Natural killer cell treated with Interleukin-12 subunit alpha and Interleukin-12 subunit beta and Interleukin-15 and Interleukin-18, amount 100 ng/mL, for 72 hours (primary cell): ENCODE results near the gene OLFML3. TPM values are rescaled to one million over a fixed set of nuclear protein-coding genes. Genes with fewer than 3 reads are reported as not detected.
A peak's percentile ranks its signal among the peaks of the same experiment; 100 is the strongest.

Experiments
- ATAC-seq, 2 donors: fragments of 150-1000 bp; cut with Tn5 transposase in 1 of 2; sonication (Bioruptor Pico), chemical (Tn5 transposase) in 1 of 2; 2 replicates each; pipeline ENCODE4 v1.10.0; 2021
- DNase-seq: peaks from one replicate; pipeline ENCODE4 v3.0.0; 2022; ENCODE audit warnings: low spot score
- H3K27ac Mint-ChIP-seq, 2 donors: 1 replicate in 1 of 2; 2 replicates in 1 of 2; pipeline ENCODE4 v1.8.0; 2022; ENCODE audit warnings: mixed read lengths in 2 of 2, mild to moderate bottlenecking in 1 of 2, moderate library complexity in 1 of 2
- H3K27me3 Mint-ChIP-seq, 2 donors: 1 replicate in 1 of 2; 2 replicates in 1 of 2; pipeline ENCODE4 v1.8.0; 2022; ENCODE audit warnings: mixed read lengths in 2 of 2
- H3K36me3 Mint-ChIP-seq: one replicate; pipeline ENCODE4 v1.8.0; 2022; ENCODE audit warnings: mixed read lengths
- H3K4me1 Mint-ChIP-seq, 2 donors: 1 replicate in 1 of 2; 2 replicates in 1 of 2; pipeline ENCODE4 v1.8.0; 2022; ENCODE audit warnings: low read depth in 2 of 2, mixed read lengths in 2 of 2, mild to moderate bottlenecking in 1 of 2
- H3K4me3 Mint-ChIP-seq: one replicate; pipeline ENCODE4 v1.8.0; 2022; ENCODE audit warnings: mixed read lengths
- H3K9me3 Mint-ChIP-seq: 2 replicates; pipeline ENCODE4 v1.8.0; 2022; ENCODE audit warnings: mixed read lengths
- total RNA-seq, 2 donors: library from RNA; stranded (reverse); gene quantifications; one replicate each; pipeline ENCODE4 v1.2.3, GENCODE V29; 2022

OLFML3 gene, protein sequence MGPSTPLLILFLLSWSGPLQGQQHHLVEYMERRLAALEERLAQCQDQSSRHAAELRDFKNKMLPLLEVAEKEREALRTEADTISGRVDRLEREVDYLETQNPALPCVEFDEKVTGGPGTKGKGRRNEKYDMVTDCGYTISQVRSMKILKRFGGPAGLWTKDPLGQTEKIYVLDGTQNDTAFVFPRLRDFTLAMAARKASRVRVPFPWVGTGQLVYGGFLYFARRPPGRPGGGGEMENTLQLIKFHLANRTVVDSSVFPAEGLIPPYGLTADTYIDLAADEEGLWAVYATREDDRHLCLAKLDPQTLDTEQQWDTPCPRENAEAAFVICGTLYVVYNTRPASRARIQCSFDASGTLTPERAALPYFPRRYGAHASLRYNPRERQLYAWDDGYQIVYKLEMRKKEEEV
- total RNA-seq: 1 to 10 TPM in 1 of 2 donors, under 1 TPM in 1; 0.59 to 1.2 TPM

DNA sequence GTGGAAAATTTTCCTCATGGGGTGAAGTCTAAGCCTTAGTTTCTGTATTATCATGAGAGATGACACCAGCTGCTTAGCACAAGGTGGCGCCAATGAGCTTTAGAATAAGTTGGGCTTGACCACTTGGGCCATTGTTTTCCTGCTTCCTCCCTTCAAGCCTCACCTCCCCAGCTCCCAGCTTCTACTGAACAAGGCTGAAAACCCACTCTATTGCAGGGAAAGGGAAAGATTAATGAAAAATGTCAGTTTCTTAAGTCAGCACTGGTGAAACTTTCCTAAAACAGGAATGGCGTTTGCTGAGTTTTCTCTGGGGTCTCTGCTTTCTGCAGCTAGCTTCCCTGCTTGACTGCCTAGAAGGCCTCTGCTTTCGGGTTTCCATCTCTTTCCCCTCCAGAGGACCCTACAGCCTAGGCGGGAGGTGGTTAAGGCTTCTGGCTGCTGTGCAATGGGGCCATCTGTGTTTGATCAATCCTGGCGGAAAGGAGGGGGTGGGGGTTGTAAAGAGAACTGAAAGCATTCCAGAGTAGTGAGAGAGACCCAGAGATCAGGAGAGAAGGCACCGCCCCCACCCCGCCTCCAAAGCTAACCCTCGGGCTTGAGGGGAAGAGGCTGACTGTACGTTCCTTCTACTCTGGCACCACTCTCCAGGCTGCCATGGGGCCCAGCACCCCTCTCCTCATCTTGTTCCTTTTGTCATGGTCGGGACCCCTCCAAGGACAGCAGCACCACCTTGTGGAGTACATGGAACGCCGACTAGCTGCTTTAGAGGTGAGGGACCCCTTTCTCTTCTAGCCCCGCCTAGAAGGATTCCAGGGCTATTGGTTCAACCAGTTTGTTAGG is at the start of gene OLFML3:
Gene OLFML3, plus strand, starts transcription at position 612 of the 840 bp plus-strand sequence. Its CDS starts 43 bp downstream, at position 655.
- peak in 1 of 2 donors; percentile 64 for ATAC-seq
- Mint-ChIP-seq H3K27me3 (no peaks in the 10 kb centered on the region), H3K4me1 (peaks cover 44 to 45% of the 10 kb centered on the region in 2 donors), H3K4me3 (no peak within 1 kb of the TSS), H3K9me3 (no peaks in the 10 kb centered on the region), H3K27ac (peak within 1 kb of the TSS; percentile 72 to 86), H3K36me3 (no peaks in the 10 kb centered on the region)
- no peak for DNase-seq

DNA sequence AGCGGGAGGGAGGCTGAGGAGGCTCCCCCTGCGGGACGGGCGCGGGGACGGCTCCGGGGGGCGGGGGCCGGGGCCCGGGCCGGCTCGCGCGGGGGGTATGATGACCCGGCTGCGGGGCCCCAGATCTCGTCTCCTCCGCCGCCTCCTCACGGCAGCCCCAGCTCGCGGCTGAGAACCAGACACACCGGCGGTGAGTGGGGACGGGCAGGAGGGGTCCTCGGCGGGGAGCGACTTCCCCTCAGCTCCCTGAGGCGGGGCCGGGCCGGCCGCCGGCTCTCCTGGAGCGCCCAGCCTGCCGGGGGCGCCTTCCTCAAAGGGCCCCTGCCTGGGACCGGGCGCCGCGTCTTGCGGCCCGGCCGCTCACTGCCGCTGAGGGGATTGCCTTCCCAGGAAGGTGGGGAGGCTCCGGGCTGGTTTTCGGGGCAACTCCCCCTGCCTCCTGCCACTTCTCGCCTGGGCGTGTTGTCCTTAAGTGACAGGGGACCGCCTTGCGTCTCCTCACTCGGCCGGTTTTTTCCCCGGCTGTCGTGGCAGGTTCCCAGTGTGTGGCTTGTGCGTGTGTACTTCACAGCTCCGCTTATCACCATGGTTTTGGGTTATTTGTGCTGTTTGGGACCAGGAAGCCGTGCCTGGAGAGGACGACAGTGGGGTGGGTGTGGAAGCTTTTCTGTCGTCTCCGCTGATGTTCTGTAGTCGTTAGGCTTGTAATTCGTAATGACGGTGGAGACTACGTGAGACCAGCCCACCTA is 49.4 kb upstream of the OLFML3 start:
- no peaks in the 10 kb centered on the region for H3K9me3 Mint-ChIP-seq
- peaks cover 57 to 58% of the 10 kb centered on the region in 2 donors for H3K4me1 Mint-ChIP-seq
- H3K4me3 Mint-ChIP-seq: peak overlapping the region; percentile 95
- H3K27me3 Mint-ChIP-seq: no peaks in the 10 kb centered on the region
- DNase-seq (peak; percentile 87), ATAC-seq (peak; percentile 57 to 74)
- peaks cover 14% of the 10 kb centered on the region for H3K36me3 Mint-ChIP-seq
- H3K27ac Mint-ChIP-seq: peak overlapping the region; percentile 82 to 98

- Mint-ChIP-seq H3K27me3 (no peaks in the 10 kb centered on the region), H3K27ac (peak overlapping the region; percentile 82 to 97), H3K4me3 (peak overlapping the region; percentile 95), H3K36me3 (peaks cover 14% of the 10 kb centered on the region), H3K9me3 (no peaks in the 10 kb centered on the region), H3K4me1 (peaks cover 63% of the 10 kb centered on the region in 2 donors)
- DNase-seq (peak; percentile 82), ATAC-seq (peak; percentile 72 to 77)
Observed at GRCh38 chr1:113930499-113931161, 48.6 kb upstream of the OLFML3 start.

DNA sequence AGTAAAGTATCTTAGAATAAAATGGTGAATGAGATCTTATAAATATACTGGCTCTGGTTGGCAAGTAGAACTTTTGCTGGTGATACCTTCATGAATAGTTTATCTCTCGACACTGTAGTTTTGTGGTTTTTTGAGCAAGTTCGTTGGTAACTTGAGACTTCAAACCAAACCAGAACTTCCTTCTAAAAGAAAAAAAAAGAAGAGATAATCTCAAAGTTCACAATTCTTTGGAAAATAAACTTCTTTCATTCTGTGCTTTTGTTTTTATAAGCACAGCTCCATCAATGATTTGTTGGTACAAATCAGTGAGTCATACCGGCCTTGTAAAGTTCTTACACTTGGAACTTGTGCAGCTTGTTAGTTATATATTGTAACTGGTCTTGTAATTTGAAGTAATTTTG is 47.8 kb upstream of the OLFML3 start:
- DNase-seq (no peak), ATAC-seq (no peak)
- Mint-ChIP-seq H3K4me3 (peak overlapping the region; percentile 95), H3K4me1 (peaks cover 66 to 69% of the 10 kb centered on the region in 2 donors), H3K27me3 (no peaks in the 10 kb centered on the region), H3K36me3 (peaks cover 14% of the 10 kb centered on the region), H3K9me3 (no peaks in the 10 kb centered on the region), H3K27ac (peak overlapping the region; percentile 82 to 97)

- H3K9me3 Mint-ChIP-seq: no peaks in the 10 kb centered on the region
- H3K4me1 Mint-ChIP-seq: peaks cover 66 to 78% of the 10 kb centered on the region in 2 donors
- H3K27ac Mint-ChIP-seq: peak overlapping the region; percentile 82 to 97
- no peak for ATAC-seq
- peaks cover 22% of the 10 kb centered on the region for H3K36me3 Mint-ChIP-seq
- peak overlapping the region; percentile 95 for H3K4me3 Mint-ChIP-seq
- no peak for DNase-seq
- no peaks in the 10 kb centered on the region for H3K27me3 Mint-ChIP-seq
Observed at GRCh38 chr1:113934006-113934405, 45.3 kb upstream of the OLFML3 start.

DNA sequence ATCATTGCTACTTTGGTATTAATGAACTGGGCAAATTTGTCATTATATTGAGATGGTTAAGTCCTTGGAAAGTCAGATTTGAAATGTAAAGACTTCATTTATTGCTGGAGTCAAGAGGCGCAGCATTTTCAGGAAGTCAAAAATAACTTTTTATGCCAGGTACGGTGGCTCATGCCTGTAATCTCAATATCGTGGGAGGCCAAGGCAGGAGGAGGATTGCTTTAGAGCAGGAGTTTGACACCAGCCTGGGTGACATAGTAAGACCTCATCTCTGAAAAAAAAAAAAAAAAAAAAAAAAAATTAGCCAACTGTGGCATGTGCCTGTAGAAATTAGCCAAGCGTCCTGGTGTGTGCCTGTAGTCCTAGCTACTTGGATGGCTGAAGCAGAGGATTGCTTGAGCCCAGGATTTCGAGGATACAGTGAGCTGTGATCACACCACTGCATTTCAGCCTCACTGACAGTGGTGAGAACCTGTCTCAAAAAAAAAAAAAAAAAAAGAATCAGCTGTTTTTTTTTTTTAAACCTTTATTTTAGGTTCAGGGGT is 44.7 kb upstream of the OLFML3 start:
- ATAC-seq: no peak

GRCh38 chr1:113935176-113935575 is 44.1 kb upstream of the OLFML3 start:
- H3K27ac Mint-ChIP-seq: peak overlapping the region; percentile 90 to 94
- H3K4me1 Mint-ChIP-seq: peaks cover 74 to 87% of the 10 kb centered on the region in 2 donors
- no peaks in the 10 kb centered on the region for H3K27me3 Mint-ChIP-seq
- peaks cover 22% of the 10 kb centered on the region for H3K36me3 Mint-ChIP-seq
- DNase-seq (no peak), ATAC-seq (no peak)
- peak overlapping the region; percentile 60 for H3K4me3 Mint-ChIP-seq
- no peaks in the 10 kb centered on the region for H3K9me3 Mint-ChIP-seq

More for the DNA sequence above, 44.7 kb upstream of the OLFML3 start:
- Mint-ChIP-seq H3K27ac (peak overlapping the region; percentile 82 to 97), H3K4me1 (peaks cover 71 to 83% of the 10 kb centered on the region in 2 donors), H3K27me3 (no peaks in the 10 kb centered on the region), H3K9me3 (no peaks in the 10 kb centered on the region), H3K36me3 (peaks cover 22% of the 10 kb centered on the region), H3K4me3 (peak overlapping the region; percentile 95)
- DNase-seq: no peak

GRCh38 chr1:113935970-113936369 is 43.3 kb upstream of the OLFML3 start:
- Mint-ChIP-seq H3K27me3 (no peaks in the 10 kb centered on the region), H3K27ac (peak overlapping the region; percentile 90 to 94), H3K36me3 (peaks cover 28% of the 10 kb centered on the region), H3K4me1 (peaks cover 74 to 87% of the 10 kb centered on the region in 2 donors), H3K4me3 (peak overlapping the region; percentile 60), H3K9me3 (no peaks in the 10 kb centered on the region)
- ATAC-seq (peak; percentile 54 to 72), DNase-seq (no peak)

DNA sequence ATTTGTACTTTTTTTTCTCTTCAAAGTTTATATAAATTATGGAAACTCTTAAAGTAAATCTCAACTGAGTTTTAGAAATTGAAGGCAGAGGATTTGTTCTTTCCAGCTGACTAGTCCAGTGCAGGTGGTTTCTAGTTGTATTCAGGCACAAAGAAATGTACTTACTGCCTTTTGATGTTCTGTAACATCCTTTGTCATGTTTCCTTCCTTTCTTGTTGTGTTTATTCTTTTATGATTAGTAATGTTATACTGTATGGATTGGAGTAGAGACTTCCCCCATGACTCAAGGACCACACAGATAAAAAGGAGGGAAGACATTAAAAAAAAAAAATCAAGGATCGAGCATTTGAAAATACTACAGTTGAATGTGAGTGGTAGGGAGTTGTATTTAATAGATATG is 42.1 kb upstream of the OLFML3 start:
- Mint-ChIP-seq H3K4me3 (peak overlapping the region; percentile 82), H3K36me3 (peaks cover 31% of the 10 kb centered on the region), H3K27ac (peak overlapping the region; percentile 90 to 94), H3K4me1 (peaks cover 67 to 81% of the 10 kb centered on the region in 2 donors), H3K9me3 (no peaks in the 10 kb centered on the region), H3K27me3 (no peaks in the 10 kb centered on the region)
- ATAC-seq (no peak), DNase-seq (no peak)

DNA sequence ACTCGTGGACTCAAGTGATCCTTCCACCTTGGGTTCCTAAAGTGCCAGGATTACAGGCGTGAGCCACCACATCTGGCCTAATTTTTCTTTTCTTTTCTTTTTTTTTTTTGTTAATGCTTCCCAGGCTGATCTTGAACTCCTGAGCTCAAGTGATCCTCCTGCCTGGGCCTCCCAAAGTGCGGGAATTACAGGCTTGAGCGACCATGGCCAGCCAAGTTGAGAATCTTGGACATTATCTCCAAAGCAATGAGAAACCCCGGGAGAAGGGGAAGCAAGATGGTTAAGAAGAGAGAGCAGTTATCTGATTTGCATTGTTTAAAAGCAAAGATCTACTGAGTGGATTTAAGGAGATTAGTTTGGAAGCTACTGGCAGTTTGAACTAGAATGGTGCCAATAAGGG is 41.1 kb upstream of the OLFML3 start:
- peaks cover 27% of the 10 kb centered on the region for H3K36me3 Mint-ChIP-seq
- ATAC-seq: no peak
- no peak for DNase-seq
- H3K27me3 Mint-ChIP-seq: no peaks in the 10 kb centered on the region
- H3K4me3 Mint-ChIP-seq: peak overlapping the region; percentile 82
- H3K27ac Mint-ChIP-seq: peak overlapping the region; percentile 90 to 94
- H3K4me1 Mint-ChIP-seq: peaks cover 65 to 76% of the 10 kb centered on the region in 2 donors
- no peaks in the 10 kb centered on the region for H3K9me3 Mint-ChIP-seq

- H3K4me1 Mint-ChIP-seq: peaks cover 60 to 71% of the 10 kb centered on the region in 2 donors
- peak overlapping the region; percentile 90 to 94 for H3K27ac Mint-ChIP-seq
- no peaks in the 10 kb centered on the region for H3K9me3 Mint-ChIP-seq
- peak; percentile 87 for DNase-seq
- H3K36me3 Mint-ChIP-seq: peaks cover 34% of the 10 kb centered on the region
- H3K4me3 Mint-ChIP-seq: peak overlapping the region; percentile 82
- no peaks in the 10 kb centered on the region for H3K27me3 Mint-ChIP-seq
- ATAC-seq: peak; percentile 89 to 90
Observed at GRCh38 chr1:113940365-113941244, 38.7 kb upstream of the OLFML3 start.

- ATAC-seq: no peak
- H3K36me3 Mint-ChIP-seq: peaks cover 34% of the 10 kb centered on the region
- H3K4me1 Mint-ChIP-seq: peaks cover 60 to 71% of the 10 kb centered on the region in 2 donors
- H3K27me3 Mint-ChIP-seq: no peaks in the 10 kb centered on the region
- H3K9me3 Mint-ChIP-seq: no peaks in the 10 kb centered on the region
- H3K27ac Mint-ChIP-seq: peak overlapping the region; percentile 90 to 94
- peak overlapping the region; percentile 82 for H3K4me3 Mint-ChIP-seq
- no peak for DNase-seq
Observed at GRCh38 chr1:113941245-113941559, 38.1 kb upstream of the OLFML3 start.
